ENCODE measurements around the gene SLC8B1.
A peak's percentile ranks its signal among the peaks of the same experiment; 100 is the strongest.
"Not testable (repeated sequence)": the region's sequence is repeated elsewhere in the genome, so short reads cannot be mapped to it uniquely, and the experiment has no call there.

Gene SLC8B1

DNA sequence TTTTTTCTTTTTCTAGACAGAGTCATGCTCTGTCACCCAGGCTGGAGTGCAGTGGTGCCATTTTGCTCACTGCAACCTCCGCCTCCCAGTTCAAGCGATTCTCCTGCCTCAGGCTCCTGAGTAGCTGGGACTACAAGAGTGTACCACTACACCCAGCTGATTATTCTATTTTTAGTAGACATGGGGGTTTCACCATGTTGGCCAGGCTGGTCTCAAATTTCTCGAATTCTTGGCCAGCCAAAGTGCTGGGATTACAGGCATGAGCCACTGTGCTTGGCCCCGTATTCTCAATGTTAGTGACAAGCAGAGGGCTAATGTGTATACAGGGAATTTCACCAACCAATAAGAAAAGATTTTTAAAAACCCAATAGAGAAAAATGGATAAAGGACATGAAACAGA, 31.9 kb upstream of the SLC8B1 start:
- ATAC-seq (replicated peaks; ENCODE audit: extremely low read depth, poor library complexity, severe bottlenecking) (no peak), DNase-seq (ENCODE audit: low spot score in 2 of 2) (no peak)
- Mint-ChIP-seq H3K4me3 (no peak overlapping the region), H3K27me3 (no peaks in the 10 kb centered on the region), H3K4me1 (peaks cover 15% of the 10 kb centered on the region), H3K36me3 (ENCODE audit: insufficient read depth) (peaks cover 4% of the 10 kb centered on the region), H3K27ac (ENCODE audit: low read depth) (no peak overlapping the region), H3K9me3 (no peaks in the 10 kb centered on the region)

DNA sequence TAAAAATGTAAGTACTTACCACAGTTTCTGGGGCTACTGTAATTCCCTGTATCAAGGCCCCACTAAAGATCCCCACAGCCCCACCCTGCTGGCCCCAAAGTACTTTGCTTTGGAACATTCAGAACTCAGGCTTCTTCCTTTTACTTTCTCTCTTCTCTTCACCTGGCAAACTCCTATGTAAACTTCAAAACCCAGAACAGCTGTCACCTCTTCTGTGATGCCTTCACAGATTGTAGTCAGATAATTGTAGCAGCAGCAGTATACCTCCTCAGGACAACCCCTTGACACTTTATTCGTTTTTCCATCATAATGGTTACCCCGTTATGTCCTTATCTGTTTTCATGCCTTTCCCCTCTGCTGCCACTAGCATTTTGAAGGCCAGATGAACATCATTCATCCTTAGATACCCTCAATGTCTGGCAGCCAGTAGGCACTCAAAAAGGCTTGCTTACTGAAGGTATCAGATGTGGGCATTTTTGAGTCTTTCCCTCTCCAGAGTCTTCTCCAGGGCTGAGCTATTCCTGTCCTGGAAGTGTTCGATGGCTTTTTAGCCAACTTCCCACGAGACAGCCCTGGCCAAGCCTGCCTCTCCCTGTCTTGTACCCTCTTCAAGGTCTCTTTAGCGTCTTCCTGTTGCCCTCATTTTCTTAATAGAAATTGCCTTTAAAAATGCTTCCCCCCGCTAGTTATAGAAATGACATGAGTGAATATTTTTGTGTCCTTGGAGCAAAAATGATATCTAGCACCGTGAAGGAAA, 30.9 kb upstream of the SLC8B1 start:
- ATAC-seq (replicated peaks; ENCODE audit: extremely low read depth, poor library complexity, severe bottlenecking) (no peak), DNase-seq (ENCODE audit: low spot score in 2 of 2) (no peak)
- H3K27me3 Mint-ChIP-seq: no peaks in the 10 kb centered on the region
- H3K4me3 Mint-ChIP-seq: no peak overlapping the region
- peaks cover 10% of the 10 kb centered on the region for H3K4me1 Mint-ChIP-seq
- no peak overlapping the region for H3K27ac Mint-ChIP-seq (ENCODE audit: low read depth)
- peaks cover 4% of the 10 kb centered on the region for H3K36me3 Mint-ChIP-seq (ENCODE audit: insufficient read depth)
- no peaks in the 10 kb centered on the region for H3K9me3 Mint-ChIP-seq

DNA sequence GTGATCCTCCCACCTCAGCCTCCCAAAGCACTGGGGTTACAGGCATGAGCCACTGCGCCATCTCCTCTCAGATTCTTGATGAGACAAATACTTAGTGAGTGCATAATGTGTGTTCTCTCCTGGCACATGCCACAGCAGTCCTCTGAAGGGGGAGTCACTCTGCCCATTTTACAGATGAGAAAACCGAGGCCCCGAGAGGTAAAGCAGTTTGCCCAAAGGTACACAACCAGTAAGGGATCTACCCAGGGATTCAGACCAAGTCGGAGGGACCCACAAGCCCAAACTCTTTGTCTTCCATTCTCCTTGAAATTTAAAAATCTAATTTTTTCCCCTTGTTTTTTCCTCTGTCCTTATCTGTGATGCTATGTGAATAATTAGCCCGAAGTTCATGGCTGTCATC, 29.8 kb upstream of the SLC8B1 start:
- Mint-ChIP-seq H3K4me3 (no peak overlapping the region), H3K27ac (ENCODE audit: low read depth) (no peak overlapping the region)

DNA sequence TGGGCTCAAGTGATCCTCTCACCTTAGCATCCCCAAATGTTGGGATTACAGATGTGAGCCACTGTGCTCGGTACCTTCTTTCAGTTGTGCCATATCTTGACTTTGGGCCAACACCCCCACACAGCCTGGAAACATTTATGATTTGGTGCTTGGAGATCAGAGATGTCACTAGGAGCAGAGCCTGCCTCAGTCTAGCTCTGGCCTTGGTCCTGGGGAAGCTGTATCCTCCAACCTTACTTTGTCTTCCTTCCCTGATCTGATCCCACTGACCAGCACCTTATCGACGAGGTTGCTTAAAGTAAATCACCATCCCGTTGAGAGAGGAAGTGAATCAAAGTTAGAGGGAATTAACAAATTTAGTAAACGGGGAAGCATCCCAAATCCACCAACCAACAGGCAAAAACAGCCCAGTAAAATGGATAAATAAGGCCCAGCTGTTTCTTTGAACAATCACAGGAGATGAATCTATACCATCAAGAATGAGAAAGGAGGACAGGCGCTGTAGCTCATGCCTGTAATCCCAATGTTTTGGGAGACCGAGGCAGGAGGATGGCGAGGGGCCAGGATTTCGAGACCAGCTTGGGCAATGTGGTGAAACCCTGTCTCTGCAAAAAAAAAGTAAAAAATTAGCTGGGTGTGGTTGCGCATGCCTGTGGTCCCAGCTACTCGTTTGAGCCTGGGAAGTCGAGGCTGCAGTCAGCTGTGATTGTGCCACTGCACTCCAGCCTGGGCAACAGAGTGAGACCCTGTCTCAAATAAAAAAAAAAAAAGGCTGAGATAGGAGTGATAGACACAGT, 26.9 kb upstream of the SLC8B1 start:
- no peak for ATAC-seq (replicated peaks; ENCODE audit: extremely low read depth, poor library complexity, severe bottlenecking)
- no peaks in the 10 kb centered on the region for H3K27me3 Mint-ChIP-seq
- peaks cover 14% of the 10 kb centered on the region for H3K4me1 Mint-ChIP-seq
- H3K9me3 Mint-ChIP-seq: no peaks in the 10 kb centered on the region
- DNase-seq (ENCODE audit: low spot score in 2 of 2): no peak
- H3K27ac Mint-ChIP-seq (ENCODE audit: low read depth): peak overlapping the region; percentile 54
- no peak overlapping the region for H3K4me3 Mint-ChIP-seq
- peaks cover 6% of the 10 kb centered on the region for H3K36me3 Mint-ChIP-seq (ENCODE audit: insufficient read depth)

More for the DNA sequence above, 29.8 kb upstream of the SLC8B1 start:
- no peak for ATAC-seq (replicated peaks; ENCODE audit: extremely low read depth, poor library complexity, severe bottlenecking)
- no peaks in the 10 kb centered on the region for H3K9me3 Mint-ChIP-seq
- DNase-seq (ENCODE audit: low spot score in 2 of 2): no peak
- peaks cover 5% of the 10 kb centered on the region for H3K36me3 Mint-ChIP-seq (ENCODE audit: insufficient read depth)
- H3K4me1 Mint-ChIP-seq: peaks cover 13% of the 10 kb centered on the region
- no peaks in the 10 kb centered on the region for H3K27me3 Mint-ChIP-seq

DNA sequence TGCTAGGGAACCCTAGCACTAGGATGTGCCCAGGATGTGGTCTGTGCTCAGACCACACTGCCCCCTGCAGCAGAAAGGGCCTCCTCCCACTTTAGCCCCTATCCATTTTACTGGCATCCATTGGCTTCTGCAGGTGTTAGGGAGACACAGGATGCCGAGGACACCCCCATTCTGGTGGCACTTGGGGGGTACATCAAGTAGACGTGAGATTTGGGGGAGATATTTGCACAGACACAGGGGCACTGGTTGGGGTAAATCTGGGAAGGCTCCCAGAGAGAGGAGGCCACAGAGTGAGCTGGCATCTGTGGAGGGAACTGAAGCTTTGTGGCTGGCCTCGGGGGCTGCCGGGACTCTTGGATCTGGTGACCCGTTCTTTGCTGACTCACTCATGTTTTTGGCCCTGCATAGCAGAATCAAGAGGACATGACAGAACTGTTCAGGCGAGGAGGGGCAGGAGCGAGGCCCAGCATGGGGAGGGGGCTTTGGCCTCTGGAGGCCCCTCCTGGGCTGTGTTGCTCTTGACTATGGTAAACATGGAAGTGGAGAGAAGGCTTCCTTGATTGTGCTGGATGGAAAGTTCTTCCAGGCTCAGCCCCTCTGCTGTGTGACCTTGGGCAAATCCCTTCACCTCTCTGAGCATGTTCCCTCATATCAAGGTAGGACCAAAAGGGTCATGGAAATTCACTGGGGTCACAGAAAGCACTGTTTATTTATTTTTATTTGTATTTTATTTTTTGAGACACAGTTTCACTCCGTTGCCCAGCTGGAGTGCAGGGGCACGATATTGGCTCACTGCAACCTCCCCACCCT, 25.2 kb upstream of the SLC8B1 start:
- H3K36me3 Mint-ChIP-seq (ENCODE audit: insufficient read depth): peaks cover 6% of the 10 kb centered on the region
- no peak for ATAC-seq (replicated peaks; ENCODE audit: extremely low read depth, poor library complexity, severe bottlenecking)
- H3K9me3 Mint-ChIP-seq: no peaks in the 10 kb centered on the region
- H3K27me3 Mint-ChIP-seq: no peaks in the 10 kb centered on the region
- no peak for DNase-seq (ENCODE audit: low spot score in 2 of 2)
- H3K4me3 Mint-ChIP-seq: peak overlapping the region; percentile 90
- peaks cover 14% of the 10 kb centered on the region for H3K4me1 Mint-ChIP-seq
- H3K27ac Mint-ChIP-seq (ENCODE audit: low read depth): peak overlapping the region; percentile 82

DNA sequence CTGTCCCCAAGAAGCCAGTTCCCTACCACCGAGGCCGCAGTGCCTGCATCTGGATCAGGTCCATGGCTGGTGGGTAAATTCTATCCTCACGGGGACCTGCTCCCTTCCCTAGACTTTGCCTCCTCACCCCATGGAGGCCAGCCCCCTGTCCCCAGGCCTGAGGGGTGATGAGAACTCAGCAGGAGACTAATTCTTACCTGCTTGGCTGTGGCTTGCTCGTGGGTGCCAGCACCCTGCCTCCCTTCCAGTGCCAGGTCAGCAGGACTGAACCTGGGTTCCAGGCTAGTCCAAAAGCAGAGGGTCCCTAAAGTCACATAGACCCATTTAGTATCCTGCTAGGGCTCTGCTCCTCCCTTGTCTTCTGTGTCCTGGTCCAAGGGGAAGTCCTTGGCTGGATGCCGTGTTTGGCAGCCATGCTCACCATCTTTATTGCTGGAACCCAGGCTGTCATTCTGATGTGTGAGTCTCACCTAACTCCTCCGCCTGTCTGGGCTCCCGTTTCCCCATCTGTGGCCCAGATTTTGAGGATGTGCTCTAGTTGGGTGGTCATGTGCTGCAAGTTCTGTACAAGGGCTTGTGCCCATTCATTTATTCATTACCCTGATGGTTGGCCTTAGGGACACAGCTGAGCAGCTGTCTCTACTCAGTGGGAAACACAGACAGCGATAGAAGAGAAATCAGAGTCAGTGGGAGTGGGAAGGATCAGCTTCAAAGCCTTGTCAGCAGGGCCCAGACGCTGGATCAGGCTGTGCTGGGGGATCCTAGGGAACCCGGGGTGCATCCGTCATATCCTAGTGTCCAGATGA, 24.4 kb upstream of the SLC8B1 start:
- Mint-ChIP-seq H3K9me3 (no peaks in the 10 kb centered on the region), H3K27me3 (no peaks in the 10 kb centered on the region)

DNA sequence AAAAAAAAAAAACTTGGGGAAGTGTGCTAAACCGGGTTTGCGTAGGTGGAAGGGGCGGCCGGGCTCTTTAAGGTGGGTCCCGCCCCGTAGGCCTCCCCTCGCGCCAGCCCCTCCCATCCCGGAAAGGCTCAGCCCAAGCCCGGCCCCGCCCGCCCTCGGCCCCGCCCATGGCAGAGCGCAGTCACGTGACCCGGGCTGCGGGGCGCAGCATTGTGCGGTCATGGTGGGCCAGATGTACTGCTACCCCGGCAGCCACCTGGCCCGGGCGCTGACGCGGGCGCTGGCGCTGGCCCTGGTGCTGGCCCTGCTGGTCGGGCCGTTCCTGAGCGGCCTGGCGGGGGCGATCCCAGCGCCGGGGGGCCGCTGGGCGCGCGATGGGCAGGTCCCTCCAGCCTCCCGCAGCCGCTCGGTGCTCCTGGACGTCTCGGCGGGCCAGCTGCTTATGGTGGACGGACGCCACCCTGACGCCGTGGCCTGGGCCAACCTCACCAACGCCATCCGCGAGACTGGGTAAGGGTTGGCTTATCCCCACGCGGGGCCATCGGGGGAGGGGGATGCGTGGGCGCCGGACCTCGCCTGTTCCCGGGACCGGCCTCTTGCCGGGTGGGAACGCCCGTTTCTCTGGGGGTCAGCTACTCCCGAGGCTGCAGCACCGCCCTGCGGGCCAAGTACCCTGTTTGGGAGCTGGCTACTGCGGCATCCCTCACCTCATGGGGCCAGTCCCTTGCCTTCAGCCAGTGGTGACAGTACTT, 23.6 kb upstream of the SLC8B1 start, which contains the start of gene PLBD2:
TSS of gene PLBD2 (plus strand) at position 207 of the 752 bp plus-strand sequence. CDS start at position 221, 14 bp downstream.
- Mint-ChIP-seq H3K27ac (ENCODE audit: low read depth) (peak within 1 kb of the TSS; percentile 82), H3K4me3 (peak within 1 kb of the TSS; percentile 90)
- peak; percentile 94 for ATAC-seq (replicated peaks; ENCODE audit: extremely low read depth, poor library complexity, severe bottlenecking)

More for the DNA sequence above, 24.4 kb upstream of the SLC8B1 start:
- ATAC-seq (replicated peaks; ENCODE audit: extremely low read depth, poor library complexity, severe bottlenecking): no peak
- DNase-seq (ENCODE audit: low spot score in 2 of 2): no peak
- peak overlapping the region; percentile 82 for H3K27ac Mint-ChIP-seq (ENCODE audit: low read depth)
- H3K4me1 Mint-ChIP-seq: peaks cover 14% of the 10 kb centered on the region
- peaks cover 6% of the 10 kb centered on the region for H3K36me3 Mint-ChIP-seq (ENCODE audit: insufficient read depth)
- peak overlapping the region; percentile 90 for H3K4me3 Mint-ChIP-seq

DNA sequence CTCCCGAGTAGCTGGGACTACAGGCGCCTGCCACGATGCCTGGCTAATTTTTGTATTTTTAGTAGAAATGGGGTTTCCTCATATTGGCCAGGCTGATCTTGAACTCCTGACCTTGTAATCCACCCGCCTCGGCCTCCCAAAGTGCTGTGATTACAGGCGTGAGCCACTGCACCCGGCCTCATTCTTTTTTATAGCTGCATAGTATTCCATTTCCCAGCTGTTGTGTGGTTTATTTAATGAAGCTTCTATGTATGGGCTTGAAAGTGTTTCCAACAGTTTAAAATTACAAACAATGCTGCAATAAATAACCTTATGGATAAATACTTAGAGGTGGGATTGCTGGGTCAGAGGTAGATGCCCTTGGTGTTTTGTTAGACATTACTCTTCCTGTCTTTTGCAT, 19.3 kb upstream of the SLC8B1 start:
- H3K9me3 Mint-ChIP-seq; H3K27me3 Mint-ChIP-seq; H3K4me3 Mint-ChIP-seq; DNase-seq (ENCODE audit: low spot score in 2 of 2); H3K4me1 Mint-ChIP-seq; ATAC-seq (replicated peaks; ENCODE audit: extremely low read depth, poor library complexity, severe bottlenecking); H3K27ac Mint-ChIP-seq (ENCODE audit: low read depth); H3K36me3 Mint-ChIP-seq (ENCODE audit: insufficient read depth): not testable (repeated sequence)

More for the DNA sequence above, 23.6 kb upstream of the SLC8B1 start, which contains the start of gene PLBD2:
- Mint-ChIP-seq H3K9me3 (no peaks in the 10 kb centered on the region), H3K4me1 (peaks cover 14% of the 10 kb centered on the region), H3K36me3 (ENCODE audit: insufficient read depth) (peaks cover 6% of the 10 kb centered on the region), H3K27me3 (no peaks in the 10 kb centered on the region)
- peak; percentile 86 to 92 for DNase-seq (ENCODE audit: low spot score in 2 of 2)

DNA sequence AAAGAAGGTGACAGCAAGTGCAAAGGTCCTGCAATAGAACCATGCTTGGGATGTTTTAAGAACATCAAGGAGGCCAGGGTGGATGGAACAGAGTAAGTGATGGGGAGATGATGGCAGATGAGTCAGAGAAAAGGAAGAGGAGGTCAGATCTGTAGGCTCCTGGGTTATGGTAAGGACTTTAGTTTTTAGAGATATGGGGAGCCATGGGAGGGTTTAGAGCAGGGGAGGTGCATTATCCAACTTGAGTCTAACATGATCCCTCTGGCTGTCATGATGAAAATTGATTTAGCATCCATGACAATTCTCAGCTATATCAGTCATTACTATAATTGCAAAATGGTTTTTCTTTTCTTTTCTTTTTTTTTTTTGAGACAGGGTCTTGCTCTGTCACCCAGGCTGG, 16.2 kb upstream of the SLC8B1 start:
- Mint-ChIP-seq H3K27ac (ENCODE audit: low read depth) (no peak overlapping the region), H3K4me3 (no peak overlapping the region)

DNA sequence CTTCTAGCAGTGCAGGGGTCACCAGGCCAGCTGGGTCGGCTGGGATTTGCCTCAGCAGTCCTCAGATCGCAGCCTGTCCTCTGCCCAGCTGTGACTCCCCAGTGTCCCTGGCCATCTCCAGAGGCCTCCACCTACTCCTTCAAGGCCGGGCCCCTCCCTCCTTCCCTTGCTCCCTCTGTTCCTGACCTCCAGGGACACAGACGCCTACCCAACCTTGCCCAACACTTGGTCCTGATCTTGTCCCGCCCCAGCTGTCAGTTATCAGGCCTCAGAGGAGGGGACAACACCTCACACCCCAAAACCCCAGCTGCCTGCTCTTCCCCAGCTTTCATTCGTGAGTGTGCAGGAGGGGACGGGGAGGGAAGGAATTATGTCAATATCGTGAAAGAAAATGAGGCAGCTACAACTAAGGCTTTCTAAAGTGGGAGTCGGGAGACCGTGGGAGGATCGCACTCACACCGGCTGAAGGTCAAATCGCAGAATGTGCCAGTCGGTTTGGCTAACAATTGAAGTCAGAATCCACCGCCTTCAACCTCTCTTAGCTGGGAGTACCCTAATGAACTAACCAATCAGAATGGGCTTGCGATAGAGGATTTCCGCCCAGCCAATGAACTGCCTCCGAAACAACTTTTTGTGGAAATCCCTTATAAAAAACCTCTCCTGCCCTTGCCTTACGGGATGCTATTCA, 14.1 kb upstream of the SLC8B1 start:
- Mint-ChIP-seq H3K27ac (ENCODE audit: low read depth) (no peak overlapping the region), H3K27me3 (peaks cover 14% of the 10 kb centered on the region), H3K9me3 (no peaks in the 10 kb centered on the region), H3K4me1 (no peaks in the 10 kb centered on the region), H3K4me3 (no peak overlapping the region), H3K36me3 (ENCODE audit: insufficient read depth) (no peaks in the 10 kb centered on the region)
- ATAC-seq (replicated peaks; ENCODE audit: extremely low read depth, poor library complexity, severe bottlenecking): no peak
- no peak for DNase-seq (ENCODE audit: low spot score in 2 of 2)

More for the DNA sequence above, 16.2 kb upstream of the SLC8B1 start:
- no peaks in the 10 kb centered on the region for H3K36me3 Mint-ChIP-seq (ENCODE audit: insufficient read depth)
- H3K27me3 Mint-ChIP-seq: peaks cover 14% of the 10 kb centered on the region
- no peaks in the 10 kb centered on the region for H3K4me1 Mint-ChIP-seq
- no peaks in the 10 kb centered on the region for H3K9me3 Mint-ChIP-seq
- ATAC-seq (replicated peaks; ENCODE audit: extremely low read depth, poor library complexity, severe bottlenecking) (no peak), DNase-seq (ENCODE audit: low spot score in 2 of 2) (no peak)

DNA sequence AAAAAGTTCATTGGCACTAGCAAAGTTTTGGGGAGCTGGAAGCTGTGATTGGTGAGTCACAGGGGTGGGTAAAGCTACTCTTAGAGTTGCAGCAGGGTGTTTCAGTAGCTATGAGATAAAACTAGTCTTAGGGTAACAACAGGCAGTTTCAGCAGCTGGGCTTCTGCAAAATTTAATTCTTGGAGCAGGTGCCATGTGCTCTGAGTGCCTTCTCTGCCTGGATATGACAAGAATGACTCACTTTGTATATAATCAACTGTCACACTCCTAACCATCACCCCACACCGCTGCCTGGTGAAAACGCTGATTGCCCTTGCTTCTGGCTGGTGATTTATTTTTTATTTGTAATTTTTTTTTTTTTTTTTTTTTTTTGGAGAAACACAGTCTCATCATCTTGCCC, 13.0 kb upstream of the SLC8B1 start:
- H3K9me3 Mint-ChIP-seq: no peaks in the 10 kb centered on the region
- ATAC-seq (replicated peaks; ENCODE audit: extremely low read depth, poor library complexity, severe bottlenecking) (no peak), DNase-seq (ENCODE audit: low spot score in 2 of 2) (no peak)
- no peaks in the 10 kb centered on the region for H3K36me3 Mint-ChIP-seq (ENCODE audit: insufficient read depth)
- no peaks in the 10 kb centered on the region for H3K4me1 Mint-ChIP-seq
- H3K27me3 Mint-ChIP-seq: peaks cover 14% of the 10 kb centered on the region
- H3K27ac Mint-ChIP-seq (ENCODE audit: low read depth): no peak overlapping the region
- H3K4me3 Mint-ChIP-seq: no peak overlapping the region
